Measurements from ENCODE around the gene SLC7A14. TPM values are rescaled to one million over a fixed set of nuclear protein-coding genes. Genes with fewer than 3 reads are reported as not detected.

Gene SLC7A14
- total RNA-seq, 3 donors from 2014 or later, result 0.15 TPM; not detected in 2

DNA sequence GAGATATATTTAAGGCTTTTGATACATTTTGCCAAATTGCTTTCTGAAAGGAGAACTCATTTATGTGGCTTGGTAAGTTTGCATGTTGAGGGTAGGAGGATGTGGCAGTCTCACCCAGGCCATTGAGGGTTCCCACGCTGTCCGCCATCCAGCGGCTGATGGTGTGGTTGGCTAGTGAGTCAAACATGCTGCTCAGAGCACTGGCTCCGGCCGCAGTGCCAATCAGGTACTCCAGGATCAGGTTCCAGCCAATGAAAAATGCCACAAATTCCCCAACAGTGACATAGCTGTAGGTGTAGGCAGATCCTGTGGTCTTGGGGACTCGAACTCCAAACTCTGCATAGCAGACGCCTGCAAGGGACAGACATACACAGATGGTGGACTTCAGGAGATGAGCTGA is 84.9 kb downstream of the SLC7A14 start:
- DNase-seq (ENCODE audit: low spot score in 2 of 2), result no peak
- Histone ChIP-seq H3K4me1 (no peaks in the 10 kb centered on the region), H3K27ac (no peak overlapping the region), H3K9me3 (no peaks in the 10 kb centered on the region), H3K4me3 (no peak overlapping the region), H3K27me3 (no peaks in the 10 kb centered on the region), H3K36me3 (no peaks in the 10 kb centered on the region)
- intact Hi-C loops (cut with DNase I; ENCODE audit: low total_unique reads), result no loop called here
- TF ChIP-seq, protein P1, sequence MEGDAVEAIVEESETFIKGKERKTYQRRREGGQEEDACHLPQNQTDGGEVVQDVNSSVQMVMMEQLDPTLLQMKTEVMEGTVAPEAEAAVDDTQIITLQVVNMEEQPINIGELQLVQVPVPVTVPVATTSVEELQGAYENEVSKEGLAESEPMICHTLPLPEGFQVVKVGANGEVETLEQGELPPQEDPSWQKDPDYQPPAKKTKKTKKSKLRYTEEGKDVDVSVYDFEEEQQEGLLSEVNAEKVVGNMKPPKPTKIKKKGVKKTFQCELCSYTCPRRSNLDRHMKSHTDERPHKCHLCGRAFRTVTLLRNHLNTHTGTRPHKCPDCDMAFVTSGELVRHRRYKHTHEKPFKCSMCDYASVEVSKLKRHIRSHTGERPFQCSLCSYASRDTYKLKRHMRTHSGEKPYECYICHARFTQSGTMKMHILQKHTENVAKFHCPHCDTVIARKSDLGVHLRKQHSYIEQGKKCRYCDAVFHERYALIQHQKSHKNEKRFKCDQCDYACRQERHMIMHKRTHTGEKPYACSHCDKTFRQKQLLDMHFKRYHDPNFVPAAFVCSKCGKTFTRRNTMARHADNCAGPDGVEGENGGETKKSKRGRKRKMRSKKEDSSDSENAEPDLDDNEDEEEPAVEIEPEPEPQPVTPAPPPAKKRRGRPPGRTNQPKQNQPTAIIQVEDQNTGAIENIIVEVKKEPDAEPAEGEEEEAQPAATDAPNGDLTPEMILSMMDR (IDR thresholded peaks at IDR 0.05), result no peak
- TF ChIP-seq POLR2A (IDR thresholded peaks at IDR 0.05) (no peak), POLR2AphosphoS5 (IDR thresholded peaks at IDR 0.05) (no peak)

DNA sequence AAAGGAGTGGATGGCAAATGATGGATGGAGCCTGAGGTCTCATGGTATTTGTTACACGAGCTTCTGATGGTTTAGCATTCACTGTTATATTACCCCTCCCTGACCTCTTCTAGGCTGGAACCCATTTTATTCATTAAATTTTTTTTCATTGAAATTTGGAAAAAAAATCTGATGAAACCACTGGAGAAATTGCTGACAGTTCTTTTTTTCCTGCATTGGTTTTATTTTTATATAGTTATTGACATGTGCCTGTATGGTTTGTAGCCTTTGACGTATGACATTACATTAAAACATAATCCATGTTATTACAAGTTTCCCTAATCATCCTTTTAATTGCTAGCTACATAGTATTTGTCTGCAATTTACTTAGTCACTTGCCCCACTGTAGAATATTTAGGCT is 85.4 kb downstream of the SLC7A14 start:
- intact Hi-C loops (cut with DNase I; ENCODE audit: low total_unique reads), result no loop called here
- Histone ChIP-seq H3K4me3 (no peak overlapping the region), H3K9me3 (no peaks in the 10 kb centered on the region), H3K36me3 (no peaks in the 10 kb centered on the region), H3K4me1 (no peaks in the 10 kb centered on the region), H3K27ac (no peak overlapping the region), H3K27me3 (no peaks in the 10 kb centered on the region)
- no peak for TF ChIP-seq POLR2AphosphoS5 (IDR thresholded peaks at IDR 0.05)
- TF ChIP-seq, protein P1 (IDR thresholded peaks at IDR 0.05), result no peak
- TF ChIP-seq POLR2A (IDR thresholded peaks at IDR 0.05), result no peak
- DNase-seq (ENCODE audit: low spot score in 2 of 2), result no peak

DNA sequence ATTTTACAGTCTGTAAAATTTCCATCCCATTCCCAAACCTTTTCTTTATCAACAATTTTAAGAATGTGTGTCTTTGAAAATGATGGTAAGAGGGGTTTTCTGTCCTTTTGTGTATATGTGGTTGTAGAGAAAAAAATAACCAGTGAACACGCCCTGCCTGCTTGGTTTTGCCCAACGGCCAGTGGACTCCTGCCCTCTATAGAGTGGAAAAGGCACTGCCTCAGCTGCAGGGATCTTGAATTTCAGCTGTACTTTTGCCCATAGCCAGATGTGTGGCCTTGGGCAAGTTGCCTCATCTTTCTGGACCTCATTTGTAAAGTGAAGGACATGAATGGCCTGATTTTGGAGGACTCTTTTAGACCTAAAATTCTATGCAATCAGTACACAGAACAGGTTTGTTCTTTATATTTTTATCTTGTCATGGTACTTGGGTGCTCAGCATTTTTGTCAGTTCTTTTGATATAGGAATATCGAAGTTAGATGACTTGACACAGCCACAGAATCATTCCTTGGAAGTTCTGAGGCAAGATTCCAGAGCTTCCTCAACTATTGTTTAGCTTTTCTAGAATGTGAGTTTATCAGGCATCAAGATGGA is 86.2 kb downstream of the SLC7A14 start:
- H3K36me3 ChIP-seq, result no peaks in the 10 kb centered on the region
- no peaks in the 10 kb centered on the region for H3K9me3 ChIP-seq
- H3K27me3 ChIP-seq, result no peaks in the 10 kb centered on the region
- no peak for TF ChIP-seq POLR2AphosphoS5 (IDR thresholded peaks at IDR 0.05)
- TF ChIP-seq POLR2A (IDR thresholded peaks at IDR 0.05), result no peak
- TF ChIP-seq, protein P1 (IDR thresholded peaks at IDR 0.05), result peak in 1 of 3 donors; percentile 41
- H3K27ac ChIP-seq, result no peak overlapping the region
- no peaks in the 10 kb centered on the region for H3K4me1 ChIP-seq
- intact Hi-C loops (cut with DNase I; ENCODE audit: low total_unique reads), result no loop called here
- DNase-seq (ENCODE audit: low spot score in 2 of 2), result no peak
- H3K4me3 ChIP-seq, result no peak overlapping the region

DNA sequence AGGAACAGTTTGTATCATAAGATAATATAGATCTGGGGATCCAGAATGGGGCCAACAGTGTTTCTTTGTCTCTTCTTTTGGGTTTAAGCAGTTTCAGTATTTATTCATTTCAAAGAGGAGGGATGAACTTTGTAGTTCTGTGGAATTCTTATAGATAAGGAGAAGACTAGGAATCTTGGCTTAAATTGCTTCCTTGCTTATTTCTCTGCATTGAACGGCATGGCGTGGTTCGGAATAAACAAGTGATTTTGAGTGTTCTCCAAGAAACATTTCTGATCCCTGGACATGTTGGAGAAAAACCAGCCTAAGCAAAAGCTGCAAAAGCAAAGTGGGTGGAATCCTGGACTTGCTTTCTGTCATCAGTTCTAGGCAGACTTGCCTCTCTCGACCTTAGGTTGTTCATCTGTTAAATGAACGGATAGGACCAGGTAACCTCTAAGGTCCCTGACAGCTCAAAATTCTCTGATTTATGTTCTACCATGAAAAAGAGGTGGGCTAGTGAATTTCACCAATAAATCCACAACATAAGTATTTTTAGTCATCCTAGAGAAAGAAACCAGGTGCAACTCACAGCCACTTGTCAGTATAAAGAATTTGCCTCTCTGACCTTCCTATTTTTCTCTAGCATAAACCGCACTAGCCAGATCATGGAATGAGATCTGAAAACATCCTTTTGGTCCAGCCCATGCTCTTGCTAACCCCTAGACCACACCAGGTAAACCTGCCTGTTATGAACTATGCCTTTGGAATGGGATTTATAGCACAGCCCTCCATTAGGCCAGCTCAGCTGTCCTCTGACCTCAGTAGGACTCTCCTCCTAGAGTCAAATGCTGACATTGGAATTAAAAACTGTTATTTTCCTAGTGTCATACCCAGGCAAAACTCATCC is 88.4 kb downstream of the SLC7A14 start:
- H3K9me3 ChIP-seq, result no peaks in the 10 kb centered on the region
- peak overlapping the region; percentile 29 to 46 for H3K27ac ChIP-seq
- no peak for DNase-seq (ENCODE audit: low spot score in 2 of 2)
- TF ChIP-seq POLR2A (IDR thresholded peaks at IDR 0.05) (no peak), POLR2AphosphoS5 (IDR thresholded peaks at IDR 0.05) (no peak)
- TF ChIP-seq, protein P1 (IDR thresholded peaks at IDR 0.05), result no peak
- no peaks in the 10 kb centered on the region for H3K36me3 ChIP-seq
- no peaks in the 10 kb centered on the region for H3K4me1 ChIP-seq
- H3K4me3 ChIP-seq, result no peak overlapping the region
- no peaks in the 10 kb centered on the region for H3K27me3 ChIP-seq
- intact Hi-C loops (cut with DNase I; ENCODE audit: low total_unique reads), result no loop called here

DNA sequence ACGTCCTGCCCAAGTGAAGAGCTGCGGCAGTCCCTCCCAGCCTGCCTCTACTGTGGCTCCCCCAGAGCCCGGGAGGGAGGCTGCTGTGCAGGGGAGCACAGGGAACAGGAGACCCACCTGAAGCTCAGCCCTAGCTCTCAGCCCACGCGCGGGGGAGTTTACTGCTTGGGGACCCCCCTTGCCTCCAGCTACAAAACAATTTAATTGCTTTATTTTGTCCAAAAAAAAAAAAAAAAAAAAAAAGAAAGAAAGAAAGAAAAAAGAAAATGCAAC is 89.1 kb downstream of the SLC7A14 start:
- peak overlapping the region in 1 of 2 donors; percentile 55 for H3K27ac ChIP-seq
- TF ChIP-seq POLR2A (IDR thresholded peaks at IDR 0.05), result no peak
- no peak for TF ChIP-seq POLR2AphosphoS5 (IDR thresholded peaks at IDR 0.05)
- TF ChIP-seq, protein P1 (IDR thresholded peaks at IDR 0.05), result no peak

More for the DNA sequence above, 89.1 kb downstream of the SLC7A14 start:
- no peaks in the 10 kb centered on the region for H3K4me1 ChIP-seq
- H3K9me3 ChIP-seq, result no peaks in the 10 kb centered on the region
- H3K36me3 ChIP-seq, result no peaks in the 10 kb centered on the region
- H3K27me3 ChIP-seq, result no peaks in the 10 kb centered on the region
- no peak overlapping the region for H3K4me3 ChIP-seq
- DNase-seq (ENCODE audit: low spot score in 2 of 2), result no peak
- intact Hi-C loops (cut with DNase I; ENCODE audit: low total_unique reads), result no loop called here
